Measurements from ENCODE around the gene INPP4B. TPM values are rescaled to one million over a fixed set of nuclear protein-coding genes. Genes with fewer than 3 reads are reported as not detected.

The INPP4B gene
- total RNA-seq, 2 donors from 2014 or later = 10.0 to 14.1 TPM

DNA sequence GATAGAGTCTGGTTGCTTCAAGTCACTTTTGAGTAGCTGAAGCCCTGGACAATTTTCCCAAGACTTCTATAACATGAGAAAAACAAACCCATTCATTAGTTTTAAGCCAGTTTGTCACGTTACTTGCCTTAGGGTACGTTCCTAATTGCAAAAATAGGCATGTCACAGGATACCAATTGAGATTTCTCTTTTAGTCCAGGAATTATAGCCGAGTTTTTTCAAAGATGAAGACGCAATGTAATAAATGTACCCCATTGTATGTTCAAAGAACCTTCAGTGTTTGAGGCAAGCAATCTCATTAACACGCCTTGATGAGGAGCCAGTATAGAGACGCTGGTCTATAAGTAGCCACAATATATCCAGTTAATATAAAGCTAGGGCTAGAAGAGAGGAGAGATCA is 534.2 kb downstream of the INPP4B start:
- TF ChIP-seq, protein P1, sequence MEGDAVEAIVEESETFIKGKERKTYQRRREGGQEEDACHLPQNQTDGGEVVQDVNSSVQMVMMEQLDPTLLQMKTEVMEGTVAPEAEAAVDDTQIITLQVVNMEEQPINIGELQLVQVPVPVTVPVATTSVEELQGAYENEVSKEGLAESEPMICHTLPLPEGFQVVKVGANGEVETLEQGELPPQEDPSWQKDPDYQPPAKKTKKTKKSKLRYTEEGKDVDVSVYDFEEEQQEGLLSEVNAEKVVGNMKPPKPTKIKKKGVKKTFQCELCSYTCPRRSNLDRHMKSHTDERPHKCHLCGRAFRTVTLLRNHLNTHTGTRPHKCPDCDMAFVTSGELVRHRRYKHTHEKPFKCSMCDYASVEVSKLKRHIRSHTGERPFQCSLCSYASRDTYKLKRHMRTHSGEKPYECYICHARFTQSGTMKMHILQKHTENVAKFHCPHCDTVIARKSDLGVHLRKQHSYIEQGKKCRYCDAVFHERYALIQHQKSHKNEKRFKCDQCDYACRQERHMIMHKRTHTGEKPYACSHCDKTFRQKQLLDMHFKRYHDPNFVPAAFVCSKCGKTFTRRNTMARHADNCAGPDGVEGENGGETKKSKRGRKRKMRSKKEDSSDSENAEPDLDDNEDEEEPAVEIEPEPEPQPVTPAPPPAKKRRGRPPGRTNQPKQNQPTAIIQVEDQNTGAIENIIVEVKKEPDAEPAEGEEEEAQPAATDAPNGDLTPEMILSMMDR (IDR thresholded peaks at IDR 0.05) = no peak
- intact Hi-C loops (cut with DNase I) = no loop called here
- H3K9ac ChIP-seq (ENCODE audit: low read depth in 2 of 2, low read length in 2 of 2) = no peak overlapping the region
- no peaks in the 10 kb centered on the region for H3K36me3 ChIP-seq
- no peak for DNase-seq
- no peaks in the 10 kb centered on the region for H3K4me1 ChIP-seq
- no peaks in the 10 kb centered on the region for H3K9me3 ChIP-seq
- H3K4me3 ChIP-seq = no peak overlapping the region
- no peak overlapping the region for H3K27ac ChIP-seq
- no peaks in the 10 kb centered on the region for H3K27me3 ChIP-seq

DNA sequence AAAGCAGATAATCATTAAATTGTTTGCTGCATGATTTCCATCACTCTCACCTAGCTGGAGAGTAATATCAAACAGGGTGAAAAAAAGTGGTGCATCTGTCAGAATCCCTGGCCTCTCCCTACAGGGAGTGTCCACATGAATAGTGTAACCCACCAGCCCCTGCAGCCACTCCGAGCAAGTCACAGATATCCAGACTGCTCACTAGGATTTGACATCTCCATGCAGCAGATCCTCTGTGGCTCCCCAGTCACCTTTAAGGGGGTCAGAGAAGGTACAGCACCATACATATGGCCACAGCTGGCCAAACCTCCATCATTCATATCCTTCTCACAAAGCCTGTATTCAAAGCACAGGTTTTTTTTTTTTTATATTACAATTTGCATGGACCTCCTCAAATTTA is 536.3 kb downstream of the INPP4B start:
- H3K9ac ChIP-seq (ENCODE audit: low read depth in 2 of 2, low read length in 2 of 2) = no peak overlapping the region
- TF ChIP-seq, protein P1 (IDR thresholded peaks at IDR 0.05) = no peak

DNA sequence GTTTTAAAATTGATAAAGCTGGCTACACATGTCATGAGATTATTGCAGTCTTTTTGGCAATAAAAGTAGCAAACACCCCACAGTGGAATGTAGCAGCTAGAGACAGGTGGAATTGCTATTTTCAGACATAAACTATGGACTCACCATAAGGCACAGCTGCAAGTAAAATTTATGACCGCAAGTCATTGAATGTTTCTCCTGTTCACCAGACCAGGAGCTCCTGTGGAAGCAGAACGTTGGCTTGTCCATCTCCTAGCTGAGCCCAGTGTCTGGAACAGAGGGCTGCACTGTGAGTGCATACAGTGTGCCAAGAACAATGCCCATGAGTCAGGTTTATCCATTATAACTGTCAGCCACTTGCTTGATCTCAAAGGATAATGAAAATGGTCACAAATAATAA is 538.2 kb downstream of the INPP4B start:
- Histone ChIP-seq H3K4me1 (no peaks in the 10 kb centered on the region), H3K27me3 (no peaks in the 10 kb centered on the region), H3K27ac (no peak overlapping the region), H3K9me3 (no peaks in the 10 kb centered on the region), H3K9ac (ENCODE audit: low read depth in 2 of 2, low read length in 2 of 2) (no peak overlapping the region), H3K36me3 (no peaks in the 10 kb centered on the region), H3K4me3 (no peak overlapping the region)
- intact Hi-C loops (cut with DNase I) = no loop called here
- TF ChIP-seq, protein P1 (IDR thresholded peaks at IDR 0.05) = no peak
- DNase-seq = peak; percentile 27

More for the DNA sequence above, 536.3 kb downstream of the INPP4B start:
- no peaks in the 10 kb centered on the region for H3K36me3 ChIP-seq
- no peaks in the 10 kb centered on the region for H3K4me1 ChIP-seq
- DNase-seq = no peak
- no peak overlapping the region for H3K4me3 ChIP-seq
- H3K27ac ChIP-seq = no peak overlapping the region
- intact Hi-C loops (cut with DNase I) = no loop called here
- no peaks in the 10 kb centered on the region for H3K27me3 ChIP-seq
- no peaks in the 10 kb centered on the region for H3K9me3 ChIP-seq

DNA sequence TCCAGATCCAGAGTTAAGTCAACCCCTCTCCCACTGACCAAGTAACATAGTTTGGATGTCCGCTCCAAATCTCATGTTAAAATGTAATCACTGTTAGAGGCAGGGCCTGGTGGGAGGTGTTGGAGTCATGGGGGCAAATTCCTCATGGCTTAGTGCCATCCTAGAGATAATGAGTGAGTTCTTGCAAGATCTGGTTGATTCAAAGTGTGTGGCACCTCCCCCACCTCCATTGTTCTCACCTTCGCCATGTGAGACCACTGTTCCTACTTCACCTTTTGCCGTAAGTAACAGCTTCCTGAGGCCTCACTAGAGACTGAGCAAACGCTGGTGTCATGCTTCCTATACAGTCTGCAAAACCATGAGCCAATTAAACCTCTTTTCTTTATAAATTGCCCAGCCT is 548.8 kb downstream of the INPP4B start:
- no peaks in the 10 kb centered on the region for H3K36me3 ChIP-seq
- intact Hi-C loops (cut with DNase I) = no loop called here
- H3K27ac ChIP-seq = no peak overlapping the region
- no peak for DNase-seq
- H3K9me3 ChIP-seq = no peaks in the 10 kb centered on the region
- H3K4me1 ChIP-seq = no peaks in the 10 kb centered on the region
- TF ChIP-seq, protein P1 (IDR thresholded peaks at IDR 0.05) = no peak
- H3K4me3 ChIP-seq = no peak overlapping the region
- no peaks in the 10 kb centered on the region for H3K27me3 ChIP-seq
- H3K9ac ChIP-seq (ENCODE audit: low read depth in 2 of 2, low read length in 2 of 2) = no peak overlapping the region

DNA sequence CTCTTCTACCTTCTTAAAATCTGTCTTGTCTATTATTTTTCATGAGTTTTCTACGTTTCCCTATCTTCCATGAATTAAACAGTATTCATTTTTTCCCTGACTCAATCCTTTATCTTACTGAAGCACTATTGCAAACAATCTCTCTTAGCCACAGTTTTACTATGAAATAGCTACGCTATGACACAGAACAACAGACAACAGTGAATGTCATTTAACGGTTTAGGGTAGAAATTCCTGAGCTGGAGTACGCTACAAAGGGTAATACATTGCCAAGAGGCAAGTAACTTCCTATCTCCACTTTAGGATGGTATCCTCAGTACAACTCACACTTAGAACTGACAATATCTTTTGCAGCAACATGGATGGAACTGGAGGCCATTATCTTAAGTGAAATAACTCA is 552.6 kb downstream of the INPP4B start:
- H3K4me1 ChIP-seq = no peaks in the 10 kb centered on the region
- H3K4me3 ChIP-seq = no peak overlapping the region
- intact Hi-C loops (cut with DNase I) = no loop called here
- H3K36me3 ChIP-seq = no peaks in the 10 kb centered on the region
- H3K27me3 ChIP-seq = no peaks in the 10 kb centered on the region
- H3K9me3 ChIP-seq = no peaks in the 10 kb centered on the region
- no peak overlapping the region for H3K27ac ChIP-seq
- H3K9ac ChIP-seq (ENCODE audit: low read depth in 2 of 2, low read length in 2 of 2) = no peak overlapping the region
- TF ChIP-seq, protein P1 (IDR thresholded peaks at IDR 0.05) = no peak
- DNase-seq = no peak

DNA sequence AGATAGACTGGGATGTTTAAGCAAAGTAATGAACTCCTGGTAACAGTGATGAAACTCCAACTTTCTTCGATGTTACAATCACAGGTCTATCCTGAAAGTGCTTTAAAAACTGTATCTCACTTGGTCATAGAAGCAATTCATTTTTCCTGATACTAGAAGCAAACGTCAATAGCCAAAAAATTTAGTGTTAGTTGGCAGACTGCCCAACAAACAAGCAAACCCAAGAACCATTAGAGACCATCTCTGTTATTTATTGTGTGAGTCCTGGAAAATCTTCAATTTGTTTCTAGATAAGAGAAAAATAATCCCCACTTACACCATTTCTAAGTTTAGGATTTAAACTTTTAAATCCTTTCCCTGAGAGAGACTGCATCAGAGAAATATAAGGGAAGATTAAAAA is 553.9 kb downstream of the INPP4B start:
- no peak overlapping the region for H3K4me3 ChIP-seq
- TF ChIP-seq, protein P1 (IDR thresholded peaks at IDR 0.05) = no peak
- H3K27me3 ChIP-seq = no peaks in the 10 kb centered on the region
- H3K4me1 ChIP-seq = no peaks in the 10 kb centered on the region
- intact Hi-C loops (cut with DNase I) = no loop called here
- H3K27ac ChIP-seq = no peak overlapping the region
- H3K9ac ChIP-seq (ENCODE audit: low read depth in 2 of 2, low read length in 2 of 2) = no peak overlapping the region
- no peaks in the 10 kb centered on the region for H3K36me3 ChIP-seq
- DNase-seq = no peak
- H3K9me3 ChIP-seq = no peaks in the 10 kb centered on the region

Data from colonic mucosa (tissue), 4 donors.